GM21619 (cell line): ENCODE data around the gene SP6.

Experiments used
- ATAC-seq: cut with Tn5 transposase; IDR thresholded peaks from one replicate; pipeline ENCODE4 v1.9.1; 2021; ENCODE audit not compliant: unreplicated experiment

SP6 gene

DNA sequence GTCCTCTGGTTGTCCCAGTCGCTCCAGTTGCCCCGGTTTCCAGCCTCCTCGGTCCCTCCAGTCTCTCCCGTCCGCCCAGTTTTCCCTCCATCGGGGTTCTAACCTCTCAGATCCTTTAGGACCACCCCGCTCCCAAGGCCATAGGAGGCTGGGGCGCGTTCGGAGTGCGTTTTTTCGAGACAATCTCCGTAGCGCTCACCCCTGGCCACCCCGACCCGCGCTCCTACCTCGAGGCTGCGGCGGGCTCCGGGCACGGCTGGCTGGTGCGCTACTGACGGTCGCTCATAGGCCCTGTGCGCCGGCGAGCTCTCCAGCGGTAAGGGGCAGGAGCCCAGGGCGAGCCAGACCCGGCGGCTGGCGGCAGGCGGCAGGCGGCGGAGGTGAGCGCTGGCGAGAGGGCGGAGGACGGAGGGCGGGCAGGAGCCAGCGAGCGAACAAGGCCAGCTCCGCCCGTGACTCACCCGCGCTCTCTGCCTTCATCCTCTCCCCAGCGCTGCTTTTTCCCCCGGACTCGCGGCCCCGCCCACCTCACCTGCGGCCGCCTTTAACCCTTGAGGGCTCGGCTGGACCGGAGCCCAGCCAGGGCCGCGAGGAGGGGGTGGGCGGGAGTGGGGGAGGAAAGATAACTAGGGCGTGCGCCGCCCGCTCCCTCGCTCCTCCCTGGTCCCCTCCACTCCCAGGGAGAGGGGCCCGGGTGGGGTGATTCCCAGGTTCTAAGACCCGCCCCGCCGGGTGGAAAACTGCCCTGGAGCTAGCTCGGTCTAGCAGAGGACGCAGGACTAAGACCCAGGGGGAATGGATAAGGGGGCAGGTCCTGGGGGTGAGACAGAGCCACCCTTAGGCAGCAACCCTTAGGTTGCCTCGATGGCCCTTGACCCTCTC, at the start of gene SP6:
SP6 (minus strand) TSS at position 472 of the 882 bp plus-strand sequence. CDS start 2,734 bp downstream, outside the sequence.
- ATAC-seq, result no peak

DNA sequence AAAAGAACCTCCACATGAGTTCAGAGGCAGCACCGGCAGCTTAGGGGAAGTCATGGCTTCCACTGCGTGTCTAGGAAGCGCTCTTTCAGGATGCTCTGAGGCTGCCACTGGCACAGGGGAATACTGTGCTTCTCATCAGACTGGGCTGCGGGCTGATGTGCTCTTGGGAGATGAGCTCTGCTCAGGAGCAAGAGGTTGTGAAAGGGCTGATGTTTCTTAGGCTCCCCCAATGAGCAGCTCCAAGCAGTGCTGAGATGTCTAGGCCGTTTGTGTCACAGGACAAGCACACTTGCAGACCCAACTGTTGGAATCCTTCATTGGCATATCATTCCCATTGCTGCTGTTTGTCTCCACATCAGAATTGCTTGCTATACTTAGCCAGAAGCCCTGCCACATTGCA, 48.7 kb upstream of the SP6 start:
- no peak for ATAC-seq

DNA sequence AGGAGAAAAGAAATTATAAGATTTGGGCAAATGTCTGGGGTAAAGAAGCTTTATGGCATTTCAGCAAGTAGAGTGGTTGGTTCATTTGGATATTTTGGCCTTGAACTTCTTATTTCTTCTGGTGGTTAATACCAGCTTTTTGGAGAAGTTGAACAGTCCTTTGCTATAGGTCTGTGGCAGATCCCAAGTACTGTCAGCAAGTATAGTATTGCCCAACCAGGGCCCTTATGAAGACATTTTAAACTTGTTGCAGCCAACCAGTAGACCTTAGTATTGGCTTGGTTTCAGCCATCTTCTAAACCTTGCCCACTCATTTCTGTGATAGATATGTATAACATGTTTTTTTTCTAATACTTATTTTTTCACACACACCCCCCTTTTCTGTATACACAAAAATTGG, 47.3 kb upstream of the SP6 start:
- ATAC-seq, result no peak

DNA sequence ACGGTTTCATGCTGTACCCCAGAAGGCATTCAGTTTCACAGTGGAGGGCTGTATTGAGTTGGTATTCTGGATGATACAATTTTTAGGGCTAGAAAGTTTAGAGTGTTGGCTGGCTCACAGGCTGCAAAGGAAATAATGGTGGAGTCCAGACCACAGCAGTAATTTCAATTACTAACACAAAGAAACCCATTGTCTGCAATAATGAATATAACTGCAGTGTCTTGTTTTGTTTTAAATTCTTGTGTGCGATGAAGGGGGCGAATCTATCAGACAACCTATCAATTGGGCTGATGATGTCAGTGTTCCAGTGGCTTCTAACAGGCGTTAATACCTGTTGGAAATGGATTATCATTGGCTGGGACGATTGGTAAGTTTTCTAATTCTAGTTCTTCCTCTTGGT, 46.6 kb upstream of the SP6 start:
- no peak for ATAC-seq

DNA sequence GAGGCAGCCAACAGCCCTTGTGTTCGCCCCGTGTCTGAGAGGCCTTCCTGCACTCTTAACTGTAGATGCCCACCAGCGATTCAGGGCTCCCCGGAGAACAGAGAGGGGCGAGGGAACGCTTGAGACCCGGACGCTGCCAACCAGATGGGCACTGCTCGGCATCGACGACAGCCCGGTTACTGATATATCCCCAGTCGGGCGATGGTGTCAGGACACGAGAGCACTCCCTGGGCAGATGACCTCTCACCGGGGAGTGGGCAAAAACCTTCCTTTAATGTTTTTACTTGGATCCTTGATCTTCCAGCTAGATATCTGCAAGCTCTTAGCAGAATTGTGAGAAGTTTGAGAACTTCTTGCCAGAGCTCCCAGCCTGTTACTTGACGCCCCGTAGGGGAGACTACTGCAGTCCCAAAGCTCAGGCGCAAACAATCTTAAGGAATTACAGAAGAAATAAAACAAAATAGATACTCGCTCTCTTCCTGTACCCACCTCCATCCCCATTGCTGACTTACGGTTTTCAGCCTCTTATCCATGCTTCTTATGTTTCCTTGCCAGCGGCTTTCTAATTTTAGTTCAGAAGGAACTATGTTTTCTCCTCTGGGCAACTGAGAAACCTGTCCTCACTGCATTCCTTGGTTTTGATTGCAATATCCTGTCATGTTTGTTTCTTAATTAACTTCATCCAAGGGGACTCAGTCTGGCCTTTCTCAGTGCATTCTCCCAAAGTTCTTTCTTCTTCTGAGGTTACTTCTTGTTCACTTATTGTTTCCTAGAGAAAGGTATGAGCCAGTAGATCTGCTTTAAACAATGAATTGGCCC, 45.9 kb upstream of the SP6 start:
- ATAC-seq, result no peak

DNA sequence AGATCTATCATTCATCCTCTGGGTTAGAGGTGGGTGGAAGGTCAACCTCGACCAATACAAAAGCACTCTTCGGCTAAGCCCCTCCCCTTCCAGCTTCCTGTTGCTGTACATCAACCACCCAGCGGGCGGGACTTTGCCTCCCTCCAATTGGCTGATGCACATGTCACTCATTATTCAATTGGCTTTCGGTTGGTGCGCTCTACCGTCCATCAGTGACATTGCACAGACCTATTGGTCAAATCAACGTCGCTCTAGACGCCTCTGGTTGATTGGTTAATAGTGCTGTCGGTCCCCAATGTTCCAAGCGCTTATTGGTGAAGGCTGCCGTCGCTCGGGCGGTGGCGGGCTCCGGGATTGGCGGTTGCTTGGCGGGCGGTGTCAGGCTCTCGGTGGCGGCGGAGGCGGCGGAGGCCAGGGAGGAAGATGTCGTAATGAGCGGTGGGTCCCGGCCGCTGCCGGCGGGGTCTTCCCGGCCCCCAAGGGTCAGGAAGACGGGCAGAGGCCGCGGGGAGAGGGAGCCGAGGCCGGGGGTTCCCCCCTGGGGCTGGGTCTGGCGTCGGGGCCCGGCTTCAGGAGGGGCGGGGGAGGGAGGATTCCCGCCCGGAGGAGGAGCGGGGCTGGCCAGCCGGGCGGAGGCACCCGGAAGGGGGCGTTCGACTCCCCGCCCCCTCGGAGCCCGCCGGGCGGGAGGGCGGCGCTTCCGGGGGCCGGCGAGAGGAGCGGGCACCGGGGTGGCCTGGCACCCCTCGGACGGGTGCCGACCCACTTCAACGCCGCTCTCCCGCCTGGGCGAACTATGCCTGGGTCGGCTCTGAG, 45.1 kb upstream of the SP6 start, which contains the start of gene SP2:
SP2 (plus strand) TSS at position 381 of the 816 bp plus-strand sequence; CDS start at position 432, 51 bp downstream.
- peak; percentile 87 for ATAC-seq

DNA sequence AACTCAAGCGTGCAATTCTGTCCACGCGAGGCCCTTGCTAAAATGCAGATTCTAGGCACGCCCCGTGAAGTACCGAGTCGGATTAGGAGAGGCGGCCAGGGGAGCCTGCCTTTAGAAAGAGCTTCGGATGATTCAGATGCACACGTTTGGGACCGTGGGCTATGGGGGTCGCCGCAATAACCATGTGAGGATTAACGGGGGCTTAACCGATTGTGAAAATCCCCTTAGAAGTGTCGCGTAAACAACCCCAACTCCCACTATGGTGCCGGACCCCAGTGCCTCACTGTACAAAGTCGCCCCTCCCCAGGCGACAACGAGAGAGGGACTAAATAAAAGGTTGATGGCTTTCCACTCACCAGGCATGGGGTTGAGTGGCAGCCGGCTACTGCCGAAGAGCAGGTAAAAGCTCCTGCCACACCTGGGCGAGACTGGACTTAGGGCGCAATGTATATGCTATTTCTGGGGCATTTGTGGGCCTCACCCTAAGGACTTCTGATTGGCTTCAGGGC, 44.4 kb upstream of the SP6 start:
- no peak for ATAC-seq

DNA sequence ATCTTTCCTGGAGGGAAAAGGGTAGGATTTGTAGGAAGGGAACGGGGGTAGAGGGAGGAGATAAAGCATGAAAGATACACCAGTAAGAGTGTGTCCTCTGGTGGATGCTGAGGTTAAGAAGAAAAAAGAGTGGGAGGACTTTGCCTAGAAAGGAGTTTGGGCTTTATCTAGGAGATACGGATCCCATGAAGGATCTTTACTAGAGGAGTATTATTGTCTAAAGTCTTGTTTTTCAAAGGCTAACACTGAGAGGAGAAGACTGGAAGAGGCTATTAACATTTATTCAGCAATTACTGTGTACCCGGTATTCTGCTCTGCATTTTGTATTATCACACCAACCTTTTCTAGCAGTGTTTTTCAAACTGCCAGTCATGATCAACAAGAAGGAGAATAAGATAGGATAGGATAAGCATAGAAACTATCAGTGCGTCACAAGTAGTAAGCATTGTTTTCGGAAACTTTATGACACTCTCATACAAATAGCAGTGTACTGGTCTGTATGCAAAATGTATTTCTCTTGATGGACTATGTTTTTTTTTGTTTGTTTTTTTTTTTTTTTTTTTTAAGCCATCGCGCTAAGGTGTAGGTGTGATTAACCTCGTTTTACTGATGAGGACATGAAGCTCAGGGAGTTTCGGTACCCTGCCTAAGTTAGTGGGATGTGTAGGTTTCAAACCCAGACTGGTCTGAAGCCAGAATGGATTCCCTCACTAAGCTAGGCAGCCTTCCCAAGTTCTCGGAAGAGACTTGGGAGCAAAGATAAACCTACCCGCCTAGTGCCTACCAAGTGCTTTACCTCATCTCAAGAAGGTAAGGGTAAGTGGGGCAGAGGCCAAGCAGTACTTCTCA, 43.8 kb upstream of the SP6 start:
- no peak for ATAC-seq

DNA sequence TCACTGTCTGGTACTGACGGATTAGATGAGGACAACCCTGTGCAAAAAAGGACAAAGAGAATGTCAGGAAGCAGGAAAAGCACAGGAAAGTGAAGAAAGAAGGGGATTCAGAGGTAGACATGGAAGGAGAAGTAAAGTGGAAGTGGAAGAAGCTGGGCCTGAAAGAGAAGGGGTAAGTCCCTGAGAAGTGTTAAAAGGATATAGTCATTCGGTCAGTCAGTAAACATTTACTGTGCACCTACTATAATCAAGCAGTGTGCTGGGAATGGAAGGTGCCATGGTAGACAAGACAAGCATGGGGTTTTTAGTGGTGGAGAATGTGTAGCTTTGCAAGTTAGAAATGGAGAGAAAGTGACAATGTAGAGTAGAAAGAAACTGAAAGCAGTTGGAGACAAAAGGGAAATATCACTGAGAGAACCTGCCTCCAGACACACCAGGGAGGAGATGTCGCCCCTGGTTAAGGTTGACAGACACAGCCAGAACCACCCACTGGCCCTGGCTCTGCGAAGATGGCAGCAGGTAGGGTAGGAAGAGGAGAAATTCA, 40.7 kb upstream of the SP6 start:
- no peak for ATAC-seq

DNA sequence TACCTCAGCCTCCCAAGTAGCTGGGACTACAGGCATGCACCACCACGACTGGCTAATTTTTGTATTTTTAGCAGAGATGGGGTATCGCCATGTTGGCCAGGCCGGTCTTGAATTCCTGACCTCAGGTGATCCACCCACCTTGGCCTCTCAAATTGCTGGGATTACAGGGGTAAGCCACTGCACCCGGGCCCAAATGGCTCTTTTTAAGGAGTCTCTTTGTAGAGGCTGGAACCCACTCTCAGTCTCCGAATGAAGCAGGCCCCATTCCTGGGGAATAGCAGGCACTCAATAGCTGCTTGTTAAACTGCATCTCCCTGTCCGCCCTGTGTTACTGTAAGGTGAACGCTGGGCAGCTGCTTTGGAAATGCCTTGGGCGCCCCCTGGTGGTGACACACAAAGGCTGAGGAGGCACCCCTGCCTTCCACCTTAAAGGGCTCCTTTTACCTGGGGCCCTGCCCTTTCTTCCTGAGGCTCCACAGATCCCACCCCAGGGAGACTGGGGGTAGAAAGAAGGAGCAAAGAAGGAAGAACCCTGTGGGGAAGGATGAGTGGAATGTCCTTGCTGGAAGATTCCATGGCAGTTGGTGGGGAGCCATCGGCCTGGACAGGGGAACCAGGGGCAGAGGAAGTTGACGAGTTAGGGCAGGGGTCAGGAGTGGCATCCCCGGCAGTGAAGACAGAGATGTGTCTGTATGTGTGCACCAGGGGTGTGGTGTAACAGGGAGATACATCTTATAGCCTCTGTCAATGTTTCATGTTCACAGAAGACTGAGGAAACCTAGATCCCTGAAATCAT, 39.0 kb upstream of the SP6 start:
- no peak for ATAC-seq

DNA sequence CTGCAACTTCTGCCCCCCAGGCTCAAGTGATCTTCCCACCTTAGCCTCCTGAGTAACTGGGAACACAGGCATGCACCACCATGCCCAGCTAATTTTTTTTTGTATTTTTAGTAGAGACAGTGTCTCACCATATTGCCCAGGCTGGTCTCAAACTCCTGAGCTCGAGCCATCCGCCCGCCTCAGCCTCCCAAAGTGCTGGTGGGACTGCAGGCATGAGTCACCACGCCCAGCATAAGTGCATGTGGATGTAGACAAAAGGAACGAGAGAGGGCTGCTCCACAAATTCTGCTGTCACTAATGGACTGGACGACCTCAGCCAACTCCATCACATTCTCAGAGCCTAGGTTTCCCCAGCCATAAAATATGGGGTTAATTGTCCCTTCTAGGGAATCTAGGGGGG, 37.3 kb upstream of the SP6 start:
- no peak for ATAC-seq

DNA sequence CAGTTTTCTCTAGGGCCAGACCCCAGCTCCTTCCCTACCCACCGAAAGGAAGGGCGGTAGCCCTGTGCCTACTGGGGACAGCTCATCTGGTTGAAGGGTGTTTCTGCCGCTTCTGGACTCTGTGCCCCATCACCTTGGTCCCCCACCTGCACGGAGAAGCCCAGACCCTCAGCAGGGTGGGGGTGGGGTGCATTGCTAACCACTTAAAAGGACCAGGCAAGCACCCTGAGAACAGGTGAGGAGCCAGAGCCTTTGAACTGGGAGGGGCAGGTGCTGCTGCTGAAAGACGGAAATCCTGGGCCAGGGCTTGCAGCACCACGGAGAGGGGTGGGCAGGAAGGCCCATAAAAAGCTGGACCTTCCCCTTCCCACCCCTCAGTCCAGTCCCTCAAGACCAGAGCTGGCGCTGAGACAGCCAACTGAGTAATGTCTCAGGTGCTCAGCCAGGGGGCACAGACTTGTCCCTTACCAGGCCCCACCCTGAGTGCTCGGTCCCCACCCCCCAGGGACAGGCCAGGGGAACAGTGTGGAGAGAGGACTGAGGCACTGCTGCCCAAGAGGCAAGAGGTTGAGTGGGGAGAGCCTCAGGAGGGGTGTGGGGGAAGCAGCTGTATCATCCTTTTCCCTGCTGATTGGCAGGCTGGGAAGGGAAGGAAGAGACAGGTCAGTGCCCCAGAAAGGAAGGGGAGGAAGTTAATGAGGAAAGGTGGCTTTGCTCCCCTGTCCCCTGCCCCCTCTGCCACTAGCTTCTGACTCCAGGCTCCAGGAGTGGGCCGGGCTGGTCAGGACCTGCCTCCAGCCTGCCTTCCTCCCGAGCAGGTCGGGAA, 34.2 kb upstream of the SP6 start:
- no peak for ATAC-seq

DNA sequence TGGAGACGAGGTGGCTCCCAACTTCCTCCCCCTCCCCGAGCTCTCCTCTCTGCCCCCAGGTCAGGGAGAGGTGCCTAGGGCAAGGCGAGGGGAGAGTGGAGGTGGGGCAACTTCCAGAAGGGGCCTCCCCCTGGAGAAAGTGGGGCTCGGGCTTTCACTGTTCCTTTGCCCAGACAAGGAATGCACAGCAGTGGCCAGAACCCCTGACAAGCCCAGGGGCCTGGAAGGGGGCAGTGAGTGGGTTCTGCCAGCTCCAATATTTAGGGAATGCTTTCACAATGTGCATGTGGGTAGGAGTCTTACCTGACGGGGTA, 33.4 kb upstream of the SP6 start:
- no peak for ATAC-seq

DNA sequence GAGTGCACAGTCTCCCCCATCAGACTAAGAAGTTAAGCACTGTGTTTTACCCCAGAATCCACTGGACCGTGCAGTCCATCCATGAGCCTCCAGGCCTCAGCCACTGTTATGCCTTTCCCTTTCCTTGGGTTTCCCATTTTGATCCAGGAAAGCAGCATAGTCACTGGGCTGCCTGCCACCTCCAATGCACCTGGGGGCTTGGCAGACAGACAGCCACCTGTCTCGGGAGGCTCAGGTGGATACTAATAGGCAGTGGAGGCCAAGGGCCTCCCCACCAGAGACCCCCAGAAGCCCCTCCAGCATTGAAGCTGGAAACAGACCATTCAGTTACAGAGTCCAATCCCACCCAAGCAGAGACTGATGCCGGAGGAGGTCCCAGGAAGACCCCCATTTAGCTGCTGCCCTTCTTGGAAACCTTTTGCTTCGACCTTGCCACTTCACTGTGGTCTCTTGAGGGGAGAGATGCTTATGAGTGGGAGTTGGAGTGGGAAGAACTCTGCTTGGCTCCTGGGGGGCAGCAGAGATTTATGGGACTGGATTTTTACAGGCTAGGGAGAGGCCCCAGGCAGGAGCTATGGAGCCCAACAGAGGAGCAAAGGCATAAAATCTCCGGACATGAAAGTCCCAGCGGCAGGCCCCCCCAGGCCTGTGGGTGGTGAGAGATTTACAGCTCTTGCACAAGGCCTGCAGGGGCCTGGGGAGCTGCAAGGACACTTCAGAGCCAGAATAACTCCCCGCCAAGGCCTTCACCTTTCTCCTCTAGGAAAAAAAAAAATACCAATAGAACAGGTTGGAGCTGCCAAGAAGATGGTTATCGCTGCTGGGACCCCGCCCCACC, 32.8 kb upstream of the SP6 start:
- ATAC-seq, result no peak

DNA sequence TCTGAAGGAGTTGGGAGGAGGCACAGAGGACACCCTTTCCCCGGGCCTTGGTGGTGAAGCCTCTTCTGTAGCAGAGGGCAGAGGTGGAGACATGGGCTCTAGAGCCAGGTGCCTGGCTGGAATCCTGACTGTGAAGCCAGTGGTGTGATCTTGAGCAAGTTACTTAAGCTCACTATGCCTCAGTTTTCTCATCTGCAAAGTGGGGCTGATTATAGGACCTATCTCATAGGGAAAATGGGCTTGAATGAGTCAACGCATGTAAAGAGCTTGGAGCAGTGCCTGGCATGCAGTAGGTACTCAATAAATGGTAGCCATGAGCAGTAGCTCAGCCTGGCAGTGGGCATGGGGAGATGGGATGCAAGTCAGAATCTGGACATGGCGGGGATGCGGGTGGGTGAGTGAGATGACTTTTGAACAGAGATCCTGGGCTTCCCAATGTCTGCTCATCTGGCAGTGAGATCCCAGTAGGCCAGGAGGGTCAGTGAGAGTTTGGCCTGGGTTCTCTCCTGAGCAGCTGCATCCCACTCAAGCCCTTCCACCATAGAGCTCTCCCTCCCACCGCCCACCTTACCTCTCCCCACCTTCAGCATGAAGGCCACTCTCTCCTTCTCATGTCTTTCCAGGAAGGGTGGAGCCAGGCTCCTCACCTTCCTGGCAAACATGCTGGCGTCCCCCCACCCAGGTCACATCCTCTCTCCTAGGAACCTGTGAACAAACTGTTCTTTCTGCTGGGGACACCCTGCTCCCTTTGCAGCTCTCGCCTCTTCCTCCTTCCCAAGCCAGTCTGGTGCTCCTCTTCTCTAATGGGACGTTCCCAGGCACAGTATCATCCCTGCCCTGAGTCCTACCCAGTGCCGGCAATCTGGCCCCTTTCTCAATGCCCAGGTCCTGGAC, 32.0 kb upstream of the SP6 start:
- no peak for ATAC-seq

DNA sequence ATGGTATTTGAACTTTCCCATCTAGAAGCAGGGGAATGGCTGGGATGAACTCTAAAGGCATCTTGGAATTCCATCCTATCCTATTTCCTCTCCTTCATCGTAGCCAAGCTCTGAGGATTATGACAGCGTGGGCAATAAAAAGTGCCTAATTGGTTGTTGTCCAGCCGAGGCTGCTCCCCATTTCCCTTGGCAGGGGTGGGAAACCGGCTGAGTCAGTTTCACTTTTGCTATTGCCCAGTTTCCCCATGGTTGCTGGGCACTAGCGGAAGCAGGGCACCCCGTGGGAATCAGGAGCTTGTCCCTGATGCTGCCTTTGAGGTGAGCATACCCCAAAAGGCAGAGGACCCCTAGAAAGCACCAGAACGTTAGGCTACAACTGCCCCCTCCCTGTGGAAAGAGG, 31.3 kb upstream of the SP6 start:
- no peak for ATAC-seq
